GM20000 (cell line): Measurements from ENCODE around the gene GBA2.
A peak's percentile ranks its signal among the peaks of the same experiment; 100 is the strongest.

Experiments used
- DNase-seq: peaks from one replicate; pipeline ENCODE4 v3.0.0; 2012; ENCODE audit warnings: low spot score
- CTCF ChIP-seq: IDR thresholded peaks from 2 replicates; pipeline ENCODE4 v1.5.1; 2012; ENCODE audit warnings: mild to moderate bottlenecking, control low read depth; ENCODE audit errors: extremely low read depth, missing control alignments

GBA2 gene

GRCh38 chr9:35703906-35704672 lies 44.9 kb downstream of the GBA2 start:
- DNase-seq: no peak
- TF ChIP-seq CTCF: no peak

GRCh38 chr9:35702696-35703095 lies 46.3 kb downstream of the GBA2 start:
- no peak for TF ChIP-seq CTCF
- no peak for DNase-seq

- DNase-seq: no peak
- TF ChIP-seq CTCF: no peak
Measured at GRCh38 chr9:35700942-35701341, 48.1 kb downstream of the GBA2 start.

- no peak for TF ChIP-seq CTCF
- no peak for DNase-seq
Measured at GRCh38 chr9:35700031-35700430, 49.0 kb downstream of the GBA2 start.

GRCh38 chr9:35698231-35698630 lies 50.8 kb downstream of the GBA2 start:
- no peak for TF ChIP-seq CTCF
- DNase-seq: no peak

GRCh38 chr9:35697486-35697885 lies 51.5 kb downstream of the GBA2 start:
- DNase-seq: no peak
- TF ChIP-seq CTCF: no peak

- DNase-seq: peak; percentile 85
- peak; percentile 93 for TF ChIP-seq CTCF
Measured at GRCh38 chr9:35696520-35697215, 52.4 kb downstream of the GBA2 start.
